Measurements from ENCODE around the gene CLEC18C. TPM values are rescaled to one million over a fixed set of nuclear protein-coding genes. Genes with fewer than 3 reads are reported as not detected.
"Not testable (repeated sequence)": the region's sequence is repeated elsewhere in the genome, so short reads cannot be mapped to it uniquely, and the experiment has no call there.

The CLEC18C gene
- total RNA-seq, 1 donor from 2014 or later = 0.32 TPM

- DNase-seq (ENCODE audit: low spot score); intact Hi-C loops (cut with micrococcal nuclease); H3K4me1 Mint-ChIP-seq (ENCODE audit: low read depth); H3K9me3 Mint-ChIP-seq; H3K27ac Mint-ChIP-seq; H3K36me3 Mint-ChIP-seq (ENCODE audit: low read depth); H3K27me3 Mint-ChIP-seq (ENCODE audit: low read depth); H3K4me3 Mint-ChIP-seq (ENCODE audit: low read depth): not testable (repeated sequence)
Observed at GRCh38 chr16:70200063-70200462, 26.5 kb downstream of the CLEC18C start.

GRCh38 chr16:70203508-70203907 lies 29.9 kb downstream of the CLEC18C start:
- peaks cover 17% of the 10 kb centered on the region for H3K36me3 Mint-ChIP-seq (ENCODE audit: low read depth)
- H3K27ac Mint-ChIP-seq; H3K4me3 Mint-ChIP-seq (ENCODE audit: low read depth); H3K27me3 Mint-ChIP-seq (ENCODE audit: low read depth); intact Hi-C loops (cut with micrococcal nuclease); H3K9me3 Mint-ChIP-seq; H3K4me1 Mint-ChIP-seq (ENCODE audit: low read depth); DNase-seq (ENCODE audit: low spot score): not testable (repeated sequence)

- DNase-seq (ENCODE audit: low spot score); intact Hi-C loops (cut with micrococcal nuclease); H3K9me3 Mint-ChIP-seq; H3K27ac Mint-ChIP-seq; H3K4me1 Mint-ChIP-seq (ENCODE audit: low read depth); H3K4me3 Mint-ChIP-seq (ENCODE audit: low read depth); H3K27me3 Mint-ChIP-seq (ENCODE audit: low read depth): not testable (repeated sequence)
- H3K36me3 Mint-ChIP-seq (ENCODE audit: low read depth) = peaks cover 17% of the 10 kb centered on the region
Observed at GRCh38 chr16:70204010-70204409, 30.4 kb downstream of the CLEC18C start.

GRCh38 chr16:70204668-70205405 lies 31.2 kb downstream of the CLEC18C start:
- H3K4me3 Mint-ChIP-seq (ENCODE audit: low read depth); H3K9me3 Mint-ChIP-seq; intact Hi-C loops (cut with micrococcal nuclease); H3K27ac Mint-ChIP-seq; DNase-seq (ENCODE audit: low spot score); H3K4me1 Mint-ChIP-seq (ENCODE audit: low read depth); H3K27me3 Mint-ChIP-seq (ENCODE audit: low read depth): not testable (repeated sequence)
- H3K36me3 Mint-ChIP-seq (ENCODE audit: low read depth) = peaks cover 22% of the 10 kb centered on the region

GRCh38 chr16:70206382-70206781 lies 32.8 kb downstream of the CLEC18C start:
- H3K9me3 Mint-ChIP-seq; H3K27me3 Mint-ChIP-seq (ENCODE audit: low read depth); H3K4me1 Mint-ChIP-seq (ENCODE audit: low read depth); H3K27ac Mint-ChIP-seq; DNase-seq (ENCODE audit: low spot score); intact Hi-C loops (cut with micrococcal nuclease); H3K4me3 Mint-ChIP-seq (ENCODE audit: low read depth): not testable (repeated sequence)
- peaks cover 30% of the 10 kb centered on the region for H3K36me3 Mint-ChIP-seq (ENCODE audit: low read depth)

- H3K9me3 Mint-ChIP-seq; intact Hi-C loops (cut with micrococcal nuclease); H3K27me3 Mint-ChIP-seq (ENCODE audit: low read depth); H3K4me1 Mint-ChIP-seq (ENCODE audit: low read depth); H3K27ac Mint-ChIP-seq; H3K4me3 Mint-ChIP-seq (ENCODE audit: low read depth); DNase-seq (ENCODE audit: low spot score): not testable (repeated sequence)
- peaks cover 35% of the 10 kb centered on the region for H3K36me3 Mint-ChIP-seq (ENCODE audit: low read depth)
Observed at GRCh38 chr16:70218586-70218985, 45.0 kb downstream of the CLEC18C start.

GRCh38 chr16:70222574-70222973 lies 49.0 kb downstream of the CLEC18C start:
- DNase-seq (ENCODE audit: low spot score); intact Hi-C loops (cut with micrococcal nuclease): not testable (repeated sequence)

GRCh38 chr16:70223216-70223615 lies 49.6 kb downstream of the CLEC18C start:
- DNase-seq (ENCODE audit: low spot score); intact Hi-C loops (cut with micrococcal nuclease); H3K27me3 Mint-ChIP-seq (ENCODE audit: low read depth); H3K4me1 Mint-ChIP-seq (ENCODE audit: low read depth); H3K9me3 Mint-ChIP-seq; H3K27ac Mint-ChIP-seq; H3K4me3 Mint-ChIP-seq (ENCODE audit: low read depth): not testable (repeated sequence)
- peaks cover 46% of the 10 kb centered on the region for H3K36me3 Mint-ChIP-seq (ENCODE audit: low read depth)

More at GRCh38 chr16:70222574-70222973, 49.0 kb downstream of the CLEC18C start:
- H3K36me3 Mint-ChIP-seq (ENCODE audit: low read depth) = peaks cover 49% of the 10 kb centered on the region
- H3K4me1 Mint-ChIP-seq (ENCODE audit: low read depth); H3K4me3 Mint-ChIP-seq (ENCODE audit: low read depth); H3K27ac Mint-ChIP-seq; H3K9me3 Mint-ChIP-seq; H3K27me3 Mint-ChIP-seq (ENCODE audit: low read depth): not testable (repeated sequence)

GRCh38 chr16:70223971-70224513 lies 50.5 kb downstream of the CLEC18C start:
- H3K27ac Mint-ChIP-seq; H3K4me1 Mint-ChIP-seq (ENCODE audit: low read depth); H3K9me3 Mint-ChIP-seq; DNase-seq (ENCODE audit: low spot score); H3K27me3 Mint-ChIP-seq (ENCODE audit: low read depth); H3K4me3 Mint-ChIP-seq (ENCODE audit: low read depth); intact Hi-C loops (cut with micrococcal nuclease): not testable (repeated sequence)
- H3K36me3 Mint-ChIP-seq (ENCODE audit: low read depth) = peaks cover 45% of the 10 kb centered on the region

- peaks cover 41% of the 10 kb centered on the region for H3K36me3 Mint-ChIP-seq (ENCODE audit: low read depth)
- H3K4me1 Mint-ChIP-seq (ENCODE audit: low read depth); DNase-seq (ENCODE audit: low spot score); H3K9me3 Mint-ChIP-seq; intact Hi-C loops (cut with micrococcal nuclease); H3K27ac Mint-ChIP-seq; H3K27me3 Mint-ChIP-seq (ENCODE audit: low read depth); H3K4me3 Mint-ChIP-seq (ENCODE audit: low read depth): not testable (repeated sequence)
Observed at GRCh38 chr16:70224645-70225044, 51.1 kb downstream of the CLEC18C start.

GRCh38 chr16:70225430-70225829 lies 51.8 kb downstream of the CLEC18C start:
- intact Hi-C loops (cut with micrococcal nuclease); H3K4me1 Mint-ChIP-seq (ENCODE audit: low read depth): not testable (repeated sequence)

GRCh38 chr16:70226024-70226423 lies 52.4 kb downstream of the CLEC18C start:
- H3K27ac Mint-ChIP-seq; intact Hi-C loops (cut with micrococcal nuclease); DNase-seq (ENCODE audit: low spot score); H3K27me3 Mint-ChIP-seq (ENCODE audit: low read depth); H3K4me1 Mint-ChIP-seq (ENCODE audit: low read depth); H3K9me3 Mint-ChIP-seq; H3K4me3 Mint-ChIP-seq (ENCODE audit: low read depth): not testable (repeated sequence)
- peaks cover 37% of the 10 kb centered on the region for H3K36me3 Mint-ChIP-seq (ENCODE audit: low read depth)

More at GRCh38 chr16:70225430-70225829, 51.8 kb downstream of the CLEC18C start:
- H3K27me3 Mint-ChIP-seq (ENCODE audit: low read depth); H3K27ac Mint-ChIP-seq; DNase-seq (ENCODE audit: low spot score); H3K9me3 Mint-ChIP-seq; H3K4me3 Mint-ChIP-seq (ENCODE audit: low read depth): not testable (repeated sequence)
- H3K36me3 Mint-ChIP-seq (ENCODE audit: low read depth) = peaks cover 38% of the 10 kb centered on the region

GRCh38 chr16:70231831-70232230 lies 58.2 kb downstream of the CLEC18C start:
- H3K4me1 Mint-ChIP-seq (ENCODE audit: low read depth); intact Hi-C loops (cut with micrococcal nuclease); DNase-seq (ENCODE audit: low spot score); H3K4me3 Mint-ChIP-seq (ENCODE audit: low read depth); H3K9me3 Mint-ChIP-seq; H3K27me3 Mint-ChIP-seq (ENCODE audit: low read depth); H3K27ac Mint-ChIP-seq: not testable (repeated sequence)
- peaks cover 21% of the 10 kb centered on the region for H3K36me3 Mint-ChIP-seq (ENCODE audit: low read depth)
